HepG2 (cell line): ENCODE data around the gene GLB1L. TPM values are rescaled to one million over a fixed set of nuclear protein-coding genes. Genes with fewer than 3 reads are reported as not detected.
A peak's percentile ranks its signal among the peaks of the same experiment; 100 is the strongest.

Experiments used
- FOXO1 ChIP-seq: sonication (generic); formaldehyde crosslinking; IDR thresholded peaks from 2 replicates; pipeline ENCODE4 v1.4.0; 2020; ENCODE audit warnings: missing genetic modification reagents
- HMG20A ChIP-seq: IDR thresholded peaks from 2 replicates; pipeline ENCODE4 v1.6.1; 2016; ENCODE audit warnings: borderline replicate concordance
- KDM3A ChIP-seq: IDR thresholded peaks from 2 replicates; pipeline ENCODE4 v1.6.1; 2018; ENCODE audit warnings: low read depth, missing compliant biosample characterization
- MEIS1 ChIP-seq: sonication (generic); formaldehyde crosslinking; IDR thresholded peaks from 2 replicates; pipeline ENCODE4 v1.9.0; 2021; ENCODE audit warnings: mild to moderate bottlenecking, missing genetic modification reagents, moderate library complexity, borderline replicate concordance
- NFIB ChIP-seq: sonication (generic); formaldehyde crosslinking; IDR thresholded peaks from 2 replicates; pipeline ENCODE4 v1.9.0; 2021; ENCODE audit warnings: missing genetic modification reagents, mild to moderate bottlenecking, borderline replicate concordance
- ONECUT2 ChIP-seq: sonication (generic); formaldehyde crosslinking; IDR thresholded peaks from 2 replicates; pipeline ENCODE4 v1.4.0; 2020; ENCODE audit warnings: missing genetic modification reagents
- PITX1 ChIP-seq: sonication (generic); formaldehyde crosslinking; IDR thresholded peaks from 2 replicates; pipeline ENCODE4 v1.5.1; 2020; ENCODE audit warnings: mild to moderate bottlenecking, missing genetic modification reagents
- REPIN1 ChIP-seq: sonication (generic); formaldehyde crosslinking; IDR thresholded peaks from 2 replicates; pipeline ENCODE4 v1.8.0; 2022; ENCODE audit warnings: missing genetic modification reagents, low read depth, mild to moderate bottlenecking, borderline replicate concordance
- SMARCC2 ChIP-seq: fragments of 450-650 bp; IDR thresholded peaks from 2 replicates; pipeline ENCODE4 v1.6.1; 2017; ENCODE audit warnings: antibody characterized with exemption, mild to moderate bottlenecking
- SMC3 ChIP-seq: IDR thresholded peaks from 2 replicates; pipeline ENCODE4 v1.6.1; 2011; ENCODE audit warnings: low read length, improper control_type of control experiment
- THAP7 ChIP-seq: sonication (generic); formaldehyde crosslinking; IDR thresholded peaks from 2 replicates; pipeline ENCODE4 v1.8.1; 2023; ENCODE audit warnings: mild to moderate bottlenecking, missing genetic modification reagents
- TMF1 ChIP-seq: sonication (generic); formaldehyde crosslinking; IDR thresholded peaks from 2 replicates; pipeline ENCODE4 v1.8.1; 2022; ENCODE audit warnings: low read depth, missing genetic modification reagents
- ZBTB33 ChIP-seq: sonication (generic); formaldehyde crosslinking; IDR thresholded peaks from 2 replicates; pipeline ENCODE4 v1.4.0; 2020; ENCODE audit warnings: missing genetic modification reagents
- ZNF101 ChIP-seq: sonication (generic); formaldehyde crosslinking; IDR thresholded peaks from 2 replicates; pipeline ENCODE4 v1.4.0; 2020; ENCODE audit warnings: mild to moderate bottlenecking, low read depth, missing genetic modification reagents, borderline replicate concordance
- ZNF383 ChIP-seq: sonication (generic); formaldehyde crosslinking; IDR thresholded peaks from 2 replicates; pipeline ENCODE4 v1.4.0; 2020; ENCODE audit warnings: missing genetic modification reagents, mild to moderate bottlenecking, borderline replicate concordance
- ZNF746 ChIP-seq: sonication (generic); formaldehyde crosslinking; IDR thresholded peaks from 2 replicates; pipeline ENCODE4 v1.8.0; 2022; ENCODE audit warnings: mild to moderate bottlenecking, missing genetic modification reagents
- ZNF770 ChIP-seq: sonication (generic); formaldehyde crosslinking; IDR thresholded peaks from 2 replicates; pipeline ENCODE4 v1.5.0; 2020; ENCODE audit warnings: mild to moderate bottlenecking, missing genetic modification reagents
- ZNF776 ChIP-seq: sonication (generic); formaldehyde crosslinking; IDR thresholded peaks from 2 replicates; pipeline ENCODE4 v1.4.0; 2020; ENCODE audit warnings: mild to moderate bottlenecking, missing genetic modification reagents
- ZSCAN20 ChIP-seq: sonication (generic); formaldehyde crosslinking; IDR thresholded peaks from 2 replicates; pipeline ENCODE4 v1.4.0; 2020; ENCODE audit warnings: missing genetic modification reagents, mild to moderate bottlenecking, borderline replicate concordance
- polyA plus RNA-seq, 8 experiments: library from polyadenylated mRNA; depleted of rRNA in 3 of 8; stranded (reverse) in 7 of 8; unstranded in 1 of 8; fragments of >200 nt; fragmentation: Illumina TruSeq in 4 of 8; extraction: Trizol in 4 of 8; gene quantifications; 2 replicates each; pipeline versions ENCODE4 v1.2.1 to v1.2.3, GENCODE V29; 2011 to 2016; ENCODE audit warnings: low read depth in 4 of 8, missing spikeins in 1 of 8, mixed read lengths in 1 of 8; ENCODE audit not compliant: insufficient read depth in 1 of 8
- total RNA-seq, 5 experiments: library from RNA; depleted of rRNA; stranded (reverse); fragments of >200 nt; fragmentation: Illumina TruSeq; extraction: Trizol; gene quantifications; 2 replicates each; pipeline ENCODE4 v1.2.3, GENCODE V29; 2016; ENCODE audit warnings: low read depth in 1 of 5
- TF ChIP-seq, protein P1 (sequence below): sonication (generic); formaldehyde crosslinking; IDR thresholded peaks from 2 replicates; pipeline ENCODE4 v1.8.1; 2023; ENCODE audit warnings: mild to moderate bottlenecking, missing genetic modification reagents
- TF ChIP-seq, protein P2 (sequence below): sonication (generic); formaldehyde crosslinking; IDR thresholded peaks from 2 replicates; pipeline ENCODE4 v1.4.0; 2020; ENCODE audit warnings: mild to moderate bottlenecking, missing genetic modification reagents

GLB1L gene
- total and polyA plus RNA-seq, 2 of the 13 experiments (the other 11 are each of a cell fraction or from before 2014, with no cell fraction given) = 6.8 to 7.3 TPM

- TF ChIP-seq ZBTB33 (0 out of 2 replicates have a peak, but pooled peaks have one; percentile 12), ZNF101 (CRISPR knock-in tag) (no peak), REPIN1 (peak; percentile 98), PITX1 (CRISPR knock-in tag) (peak; percentile 73; the same call in 1 of the 2 replicates), ONECUT2 (CRISPR knock-in tag) (no peak; the same call in 1 of the 2 replicates), MEIS1 (CRISPR knock-in tag) (peak; percentile 97), KDM3A (CRISPR knock-in tag) (peak; percentile 95), ZNF776 (CRISPR knock-in tag) (peak; percentile 100), ZNF746 (CRISPR knock-in tag) (peak; percentile 58; the same call in 1 of the 2 replicates), ZNF770 (CRISPR knock-in tag) (no peak), FOXO1 (CRISPR knock-in tag) (peak; percentile 85), HMG20A (CRISPR knock-in tag) (0 out of 2 replicates have a peak, but pooled peaks have one; percentile 29), ZSCAN20 (CRISPR knock-in tag) (peak; percentile 93; the same call in 1 of the 2 replicates), NFIB (CRISPR knock-in tag) (no peak), ZNF383 (CRISPR knock-in tag) (no peak), SMC3 (no peak), THAP7 (peak; percentile 47; the same call in 1 of the 2 replicates), SMARCC2 (no peak), TMF1 (CRISPR knock-in tag) (peak; percentile 97)
- TF ChIP-seq, protein P1, sequence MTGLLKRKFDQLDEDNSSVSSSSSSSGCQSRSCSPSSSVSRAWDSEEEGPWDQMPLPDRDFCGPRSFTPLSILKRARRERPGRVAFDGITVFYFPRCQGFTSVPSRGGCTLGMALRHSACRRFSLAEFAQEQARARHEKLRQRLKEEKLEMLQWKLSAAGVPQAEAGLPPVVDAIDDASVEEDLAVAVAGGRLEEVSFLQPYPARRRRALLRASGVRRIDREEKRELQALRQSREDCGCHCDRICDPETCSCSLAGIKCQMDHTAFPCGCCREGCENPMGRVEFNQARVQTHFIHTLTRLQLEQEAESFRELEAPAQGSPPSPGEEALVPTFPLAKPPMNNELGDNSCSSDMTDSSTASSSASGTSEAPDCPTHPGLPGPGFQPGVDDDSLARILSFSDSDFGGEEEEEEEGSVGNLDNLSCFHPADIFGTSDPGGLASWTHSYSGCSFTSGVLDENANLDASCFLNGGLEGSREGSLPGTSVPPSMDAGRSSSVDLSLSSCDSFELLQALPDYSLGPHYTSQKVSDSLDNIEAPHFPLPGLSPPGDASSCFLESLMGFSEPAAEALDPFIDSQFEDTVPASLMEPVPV (CRISPR knock-in tag) = peak; percentile 99
- TF ChIP-seq, protein P2, sequence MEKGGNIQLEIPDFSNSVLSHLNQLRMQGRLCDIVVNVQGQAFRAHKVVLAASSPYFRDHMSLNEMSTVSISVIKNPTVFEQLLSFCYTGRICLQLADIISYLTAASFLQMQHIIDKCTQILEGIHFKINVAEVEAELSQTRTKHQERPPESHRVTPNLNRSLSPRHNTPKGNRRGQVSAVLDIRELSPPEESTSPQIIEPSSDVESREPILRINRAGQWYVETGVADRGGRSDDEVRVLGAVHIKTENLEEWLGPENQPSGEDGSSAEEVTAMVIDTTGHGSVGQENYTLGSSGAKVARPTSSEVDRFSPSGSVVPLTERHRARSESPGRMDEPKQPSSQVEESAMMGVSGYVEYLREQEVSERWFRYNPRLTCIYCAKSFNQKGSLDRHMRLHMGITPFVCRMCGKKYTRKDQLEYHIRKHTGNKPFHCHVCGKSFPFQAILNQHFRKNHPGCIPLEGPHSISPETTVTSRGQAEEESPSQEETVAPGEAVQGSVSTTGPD (CRISPR knock-in tag) = no peak
Measured at GRCh38 chr2:219218732-219219701, 26.2 kb downstream of the GLB1L start, which contains the start of gene ABCB6 (continued).
